Measurements from ENCODE around the gene TIGAR.

TIGAR gene

DNA sequence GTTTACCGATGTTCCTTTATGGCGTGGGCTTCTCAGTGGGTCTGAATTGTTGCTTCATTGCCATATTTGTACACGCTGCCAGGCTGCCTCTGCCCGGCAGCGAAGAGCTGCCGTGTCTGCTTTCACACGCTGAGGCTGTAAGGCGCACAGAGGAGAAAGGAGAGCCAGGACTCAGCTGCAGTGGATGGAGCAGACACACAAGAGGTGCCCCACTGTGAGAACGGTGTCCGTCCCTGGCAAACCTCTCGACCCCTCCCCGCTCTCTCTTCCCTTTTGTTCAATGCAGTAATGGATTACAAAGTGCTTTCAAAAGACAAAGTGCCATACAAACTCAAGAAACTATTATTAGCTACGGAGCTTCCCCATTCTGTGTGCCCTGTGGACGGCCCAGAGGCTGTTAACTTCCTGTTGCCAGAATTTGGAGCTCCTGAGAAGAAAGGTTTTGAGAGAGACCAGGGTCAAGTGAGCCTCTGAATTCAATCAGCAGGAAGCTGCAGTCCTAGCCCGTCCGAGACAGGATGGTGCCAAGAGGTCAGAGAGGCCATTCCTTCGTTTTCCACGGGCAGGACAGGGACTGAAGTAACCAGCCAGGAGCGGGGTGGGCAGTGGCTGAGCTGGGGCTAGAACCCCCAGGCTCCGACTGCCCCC, 31.7 kb upstream of the TIGAR start:
- H2AFZ ChIP-seq (ENCODE audit: low read length): no peak overlapping the region
- TF ChIP-seq EZH2phosphoT487 (IDR thresholded peaks at IDR 0.05; ENCODE audit: borderline replicate concordance): no peak
- TF ChIP-seq, protein P1, sequence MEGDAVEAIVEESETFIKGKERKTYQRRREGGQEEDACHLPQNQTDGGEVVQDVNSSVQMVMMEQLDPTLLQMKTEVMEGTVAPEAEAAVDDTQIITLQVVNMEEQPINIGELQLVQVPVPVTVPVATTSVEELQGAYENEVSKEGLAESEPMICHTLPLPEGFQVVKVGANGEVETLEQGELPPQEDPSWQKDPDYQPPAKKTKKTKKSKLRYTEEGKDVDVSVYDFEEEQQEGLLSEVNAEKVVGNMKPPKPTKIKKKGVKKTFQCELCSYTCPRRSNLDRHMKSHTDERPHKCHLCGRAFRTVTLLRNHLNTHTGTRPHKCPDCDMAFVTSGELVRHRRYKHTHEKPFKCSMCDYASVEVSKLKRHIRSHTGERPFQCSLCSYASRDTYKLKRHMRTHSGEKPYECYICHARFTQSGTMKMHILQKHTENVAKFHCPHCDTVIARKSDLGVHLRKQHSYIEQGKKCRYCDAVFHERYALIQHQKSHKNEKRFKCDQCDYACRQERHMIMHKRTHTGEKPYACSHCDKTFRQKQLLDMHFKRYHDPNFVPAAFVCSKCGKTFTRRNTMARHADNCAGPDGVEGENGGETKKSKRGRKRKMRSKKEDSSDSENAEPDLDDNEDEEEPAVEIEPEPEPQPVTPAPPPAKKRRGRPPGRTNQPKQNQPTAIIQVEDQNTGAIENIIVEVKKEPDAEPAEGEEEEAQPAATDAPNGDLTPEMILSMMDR (conservative IDR thresholded peaks at IDR 0.05; ENCODE audit: low read length): no peak
- H3K4me3 ChIP-seq (ENCODE audit: low read length, poor library complexity, severe bottlenecking): no peak overlapping the region
- H3K79me2 ChIP-seq (ENCODE audit: insufficient read depth, low read length): no peaks in the 10 kb centered on the region
- H3K9me3 ChIP-seq (ENCODE audit: insufficient read depth, low read depth, low read length): no peaks in the 10 kb centered on the region
- H3K4me2 ChIP-seq (ENCODE audit: low read depth, low read length, poor library complexity, severe bottlenecking): no peak overlapping the region
- H3K9ac ChIP-seq (ENCODE audit: low read depth, low read length, poor library complexity, severe bottlenecking): no peak overlapping the region
- no peaks in the 10 kb centered on the region for H4K20me1 ChIP-seq (ENCODE audit: insufficient read depth, low read length, poor library complexity, severe bottlenecking)
- H3F3A ChIP-seq (ENCODE audit: low read depth): no peaks in the 10 kb centered on the region
- no peaks in the 10 kb centered on the region for H3K27me3 ChIP-seq (ENCODE audit: insufficient read depth, low read length, poor library complexity, severe bottlenecking)
- no peaks in the 10 kb centered on the region for H3K9me2 ChIP-seq (replicated peaks; ENCODE audit: low read depth, low read length)
- H3K4me1 ChIP-seq (ENCODE audit: insufficient read depth, low read length, poor library complexity, severe bottlenecking): no peaks in the 10 kb centered on the region
- no peaks in the 10 kb centered on the region; the same call in 1 of the 2 replicates for H3K36me3 ChIP-seq (ENCODE audit: insufficient read depth, low read length)

DNA sequence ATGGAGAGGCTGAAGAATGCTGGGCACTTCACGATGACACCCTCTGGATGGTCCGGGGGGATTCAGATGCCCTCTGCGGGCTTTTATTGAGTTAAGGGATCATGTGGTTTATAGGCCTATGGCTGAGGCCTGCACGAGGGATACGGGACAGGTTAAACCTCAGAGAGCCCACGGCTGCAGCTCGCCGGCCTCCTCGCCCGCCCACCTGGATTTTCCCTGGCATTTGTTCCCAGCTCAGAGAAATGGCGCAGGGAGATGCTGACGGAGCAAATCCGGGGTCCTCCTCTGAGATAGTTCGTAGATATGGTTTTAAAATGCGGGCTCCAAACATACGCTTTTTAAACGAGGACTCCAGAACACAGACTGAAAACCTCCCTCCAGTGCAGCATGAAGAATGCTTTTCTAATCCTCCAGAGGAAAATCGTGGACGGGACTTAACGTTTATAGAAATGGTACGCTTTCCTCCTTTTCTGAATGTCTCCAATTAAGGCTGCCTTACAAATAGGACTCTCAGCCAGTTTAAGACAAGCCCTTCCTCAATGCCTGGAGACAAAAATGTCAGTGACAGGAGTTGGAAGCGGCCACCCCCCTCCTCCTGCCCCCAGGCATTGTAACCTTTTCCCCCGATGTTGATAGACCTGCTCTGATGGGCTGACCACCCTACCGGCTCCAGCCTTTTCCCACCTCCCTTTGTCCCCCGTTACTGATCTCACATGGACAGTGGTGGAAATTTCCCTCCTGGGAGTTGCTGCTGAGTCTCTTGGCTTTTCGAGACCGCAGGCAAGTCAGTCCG, 30.8 kb upstream of the TIGAR start:
- no peaks in the 10 kb centered on the region for H3F3A ChIP-seq (ENCODE audit: low read depth)
- H4K20me1 ChIP-seq (ENCODE audit: insufficient read depth, low read length, poor library complexity, severe bottlenecking): no peaks in the 10 kb centered on the region
- H2AFZ ChIP-seq (ENCODE audit: low read length): no peak overlapping the region
- no peak overlapping the region for H3K4me3 ChIP-seq (ENCODE audit: low read length, poor library complexity, severe bottlenecking)
- H3K9me3 ChIP-seq (ENCODE audit: insufficient read depth, low read depth, low read length): no peaks in the 10 kb centered on the region
- no peaks in the 10 kb centered on the region; the same call in 1 of the 2 replicates for H3K36me3 ChIP-seq (ENCODE audit: insufficient read depth, low read length)
- H3K9ac ChIP-seq (ENCODE audit: low read depth, low read length, poor library complexity, severe bottlenecking): no peak overlapping the region
- H3K27me3 ChIP-seq (ENCODE audit: insufficient read depth, low read length, poor library complexity, severe bottlenecking): no peaks in the 10 kb centered on the region
- H3K4me2 ChIP-seq (ENCODE audit: low read depth, low read length, poor library complexity, severe bottlenecking): no peak overlapping the region
- H3K79me2 ChIP-seq (ENCODE audit: insufficient read depth, low read length): no peaks in the 10 kb centered on the region
- TF ChIP-seq, protein P1 (conservative IDR thresholded peaks at IDR 0.05; ENCODE audit: low read length): no peak
- TF ChIP-seq EZH2phosphoT487 (IDR thresholded peaks at IDR 0.05; ENCODE audit: borderline replicate concordance): no peak
- no peaks in the 10 kb centered on the region for H3K9me2 ChIP-seq (replicated peaks; ENCODE audit: low read depth, low read length)
- no peaks in the 10 kb centered on the region for H3K4me1 ChIP-seq (ENCODE audit: insufficient read depth, low read length, poor library complexity, severe bottlenecking)

DNA sequence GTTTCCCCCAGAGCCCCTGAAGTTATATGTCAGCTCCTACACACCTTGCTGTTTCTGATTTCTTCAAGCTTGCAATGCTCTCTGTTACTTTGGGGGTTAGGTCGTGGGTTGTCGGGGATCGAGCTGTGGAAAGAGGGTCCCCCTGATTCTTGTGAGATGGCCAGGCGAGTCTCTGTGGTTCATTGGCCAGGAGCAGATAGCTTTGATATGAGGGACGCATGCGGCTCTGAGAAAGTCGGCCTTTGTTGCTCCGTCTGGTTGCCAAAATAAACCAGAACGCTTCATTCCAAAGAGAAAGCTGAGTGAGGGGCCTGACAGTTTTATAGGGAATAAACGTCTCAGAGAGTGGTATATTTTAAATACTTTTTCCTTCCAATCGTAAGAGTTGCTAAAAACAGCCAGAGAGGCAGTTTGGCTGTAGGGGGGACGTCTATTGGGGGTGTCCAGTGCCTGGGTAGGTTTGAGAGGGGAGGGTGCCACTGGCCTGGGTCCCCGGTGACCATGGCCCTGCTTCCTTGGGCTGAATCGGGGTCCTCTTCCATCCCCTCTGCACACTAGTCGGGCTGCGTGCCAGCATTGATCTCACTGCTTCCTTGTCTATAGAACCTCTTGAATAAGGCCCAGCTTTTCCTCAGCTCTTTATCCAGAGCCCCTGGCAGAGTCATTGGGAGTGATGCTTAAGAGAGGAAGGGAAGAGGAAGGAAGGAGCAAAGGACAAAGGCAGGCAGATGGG, 28.5 kb upstream of the TIGAR start:
- no peaks in the 10 kb centered on the region for H3K9me3 ChIP-seq (ENCODE audit: insufficient read depth, low read depth, low read length)
- no peaks in the 10 kb centered on the region for H3K27me3 ChIP-seq (ENCODE audit: insufficient read depth, low read length, poor library complexity, severe bottlenecking)
- H3K9ac ChIP-seq (ENCODE audit: low read depth, low read length, poor library complexity, severe bottlenecking): no peak overlapping the region
- H3F3A ChIP-seq (ENCODE audit: low read depth): no peaks in the 10 kb centered on the region
- H3K79me2 ChIP-seq (ENCODE audit: insufficient read depth, low read length): no peaks in the 10 kb centered on the region
- H2AFZ ChIP-seq (ENCODE audit: low read length): no peak overlapping the region
- H3K4me3 ChIP-seq (ENCODE audit: low read length, poor library complexity, severe bottlenecking): no peak overlapping the region
- H4K20me1 ChIP-seq (ENCODE audit: insufficient read depth, low read length, poor library complexity, severe bottlenecking): no peaks in the 10 kb centered on the region
- TF ChIP-seq, protein P1 (conservative IDR thresholded peaks at IDR 0.05; ENCODE audit: low read length): no peak
- no peak for TF ChIP-seq EZH2phosphoT487 (IDR thresholded peaks at IDR 0.05; ENCODE audit: borderline replicate concordance)
- no peak overlapping the region for H3K4me2 ChIP-seq (ENCODE audit: low read depth, low read length, poor library complexity, severe bottlenecking)
- H3K4me1 ChIP-seq (ENCODE audit: insufficient read depth, low read length, poor library complexity, severe bottlenecking): no peaks in the 10 kb centered on the region
- no peaks in the 10 kb centered on the region for H3K9me2 ChIP-seq (replicated peaks; ENCODE audit: low read depth, low read length)
- H3K36me3 ChIP-seq (ENCODE audit: insufficient read depth, low read length): no peaks in the 10 kb centered on the region; the same call in 1 of the 2 replicates
